HepG2 (cell line): Measurements from ENCODE around the gene MAPK9. TPM values are rescaled to one million over a fixed set of nuclear protein-coding genes. Genes with fewer than 3 reads are reported as not detected.

Experiments
- CENPT ChIP-seq: sonication (generic); formaldehyde crosslinking; IDR thresholded peaks from 2 replicates; pipeline ENCODE4 v1.8.0; 2022; ENCODE audit warnings: low read depth, mild to moderate bottlenecking, moderate library complexity, missing genetic modification reagents
- GABPA ChIP-seq, 2 experiments: IDR thresholded peaks; 2 replicates each; pipeline ENCODE4 v1.6.1; 2011 to 2016; ENCODE audit warnings: low read depth in 2 of 2, low read length in 1 of 2, missing biosample characterization in 1 of 2, missing genetic modification characterization in 1 of 2
- GZF1 ChIP-seq: sonication (generic); formaldehyde crosslinking; IDR thresholded peaks from 2 replicates; pipeline ENCODE4 v1.5.1; 2020; ENCODE audit warnings: mild to moderate bottlenecking, missing genetic modification reagents
- IRX3 ChIP-seq: sonication (generic); formaldehyde crosslinking; IDR thresholded peaks from 2 replicates; pipeline ENCODE4 v1.8.1; 2023; ENCODE audit warnings: mild to moderate bottlenecking, low read depth, missing genetic modification reagents, borderline replicate concordance
- JUND ChIP-seq: sonication (generic); formaldehyde crosslinking; IDR thresholded peaks from 2 replicates; pipeline ENCODE4 v1.8.0; 2022; ENCODE audit warnings: mild to moderate bottlenecking, missing genetic modification reagents
- MYC ChIP-seq: sonication (generic); formaldehyde crosslinking; IDR thresholded peaks from 2 replicates; pipeline ENCODE4 v1.9.0; 2021; ENCODE audit warnings: missing genetic modification reagents, borderline replicate concordance
- NFE2 ChIP-seq: sonication (generic); formaldehyde crosslinking; IDR thresholded peaks from 2 replicates; pipeline ENCODE4 v1.4.0; 2020; ENCODE audit warnings: missing genetic modification reagents
- THAP7 ChIP-seq: sonication (generic); formaldehyde crosslinking; IDR thresholded peaks from 2 replicates; pipeline ENCODE4 v1.8.1; 2023; ENCODE audit warnings: mild to moderate bottlenecking, missing genetic modification reagents
- ZNF709 ChIP-seq: sonication (generic); formaldehyde crosslinking; IDR thresholded peaks from 2 replicates; pipeline ENCODE4 v1.5.0; 2020; ENCODE audit warnings: mild to moderate bottlenecking, missing genetic modification reagents
- ZNF724P ChIP-seq: sonication (generic); formaldehyde crosslinking; IDR thresholded peaks from 2 replicates; pipeline ENCODE4 v1.8.0; 2022; ENCODE audit warnings: missing genetic modification reagents, borderline replicate concordance
- polyA plus RNA-seq, 8 experiments: library from polyadenylated mRNA; depleted of rRNA in 3 of 8; stranded (reverse) in 7 of 8; unstranded in 1 of 8; fragments of >200 nt; fragmentation: Illumina TruSeq in 4 of 8; extraction: Trizol in 4 of 8; gene quantifications; 2 replicates each; pipeline versions ENCODE4 v1.2.1 to v1.2.3, GENCODE V29; 2011 to 2016; ENCODE audit warnings: low read depth in 4 of 8, missing spikeins in 1 of 8, mixed read lengths in 1 of 8; ENCODE audit not compliant: insufficient read depth in 1 of 8
- total RNA-seq, 5 experiments: library from RNA; depleted of rRNA; stranded (reverse); fragments of >200 nt; fragmentation: Illumina TruSeq; extraction: Trizol; gene quantifications; 2 replicates each; pipeline ENCODE4 v1.2.3, GENCODE V29; 2016; ENCODE audit warnings: low read depth in 1 of 5
- TF ChIP-seq, protein P1 (sequence below): sonication (generic); formaldehyde crosslinking; IDR thresholded peaks from one replicate; pipeline ENCODE4 v1.5.1; 2020; ENCODE audit warnings: mild to moderate bottlenecking, missing genetic modification reagents; ENCODE audit errors: not compliant biosample characterization
- TF ChIP-seq, protein P2 (sequence below): sonication (generic); formaldehyde crosslinking; IDR thresholded peaks from 2 replicates; pipeline ENCODE4 v1.4.0; 2020; ENCODE audit warnings: missing genetic modification reagents

Gene MAPK9
- total and polyA plus RNA-seq, 2 of the 13 experiments (the other 11 are each of a cell fraction or from before 2014, with no cell fraction given) = 30.1 to 56.1 TPM

DNA sequence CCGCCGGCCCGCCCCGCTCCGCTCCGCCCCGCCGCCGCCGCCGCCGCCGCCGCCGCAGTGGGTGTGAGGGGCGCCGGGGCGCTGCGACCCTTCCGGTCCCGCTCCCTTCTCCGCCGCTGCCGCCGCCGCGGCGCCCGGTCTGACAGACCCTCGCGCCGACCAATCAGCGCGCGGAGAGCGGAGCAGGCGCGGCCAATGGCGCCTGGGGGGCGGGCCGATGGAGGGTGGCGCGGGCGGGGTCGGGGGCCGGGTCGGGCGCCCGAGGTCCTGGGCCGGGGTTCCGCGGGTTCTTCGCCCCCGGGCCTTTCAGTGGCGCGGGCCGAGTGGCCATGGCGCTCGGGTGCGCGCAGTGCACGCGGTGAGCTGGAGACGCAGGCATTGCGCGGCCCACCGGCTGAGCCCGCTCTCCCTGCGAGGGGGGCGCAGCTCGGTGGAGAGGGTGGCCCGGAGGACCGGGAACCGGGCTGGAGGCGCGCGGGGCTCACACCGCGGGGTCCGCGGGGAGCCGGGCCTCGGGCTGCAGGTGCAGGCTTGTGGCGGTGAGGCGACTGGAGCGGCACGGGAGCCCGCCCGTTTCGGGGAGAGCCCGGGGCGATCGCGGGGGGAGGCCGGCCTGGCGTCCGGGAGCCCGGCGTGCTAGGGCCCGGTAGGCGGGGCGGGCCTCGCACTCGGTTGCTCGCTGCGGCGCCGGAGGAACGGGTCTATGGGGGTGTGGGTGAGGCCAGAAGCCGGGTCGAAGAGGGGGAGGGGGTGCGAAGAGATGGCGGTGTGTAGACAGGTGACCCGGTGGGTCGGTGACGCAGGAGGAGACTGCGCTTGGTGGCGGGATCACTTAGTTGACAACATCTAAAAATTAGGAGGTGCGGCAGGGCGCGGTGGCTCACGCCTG is at the start of gene MAPK9 (continued):
- TF ChIP-seq, protein P1, sequence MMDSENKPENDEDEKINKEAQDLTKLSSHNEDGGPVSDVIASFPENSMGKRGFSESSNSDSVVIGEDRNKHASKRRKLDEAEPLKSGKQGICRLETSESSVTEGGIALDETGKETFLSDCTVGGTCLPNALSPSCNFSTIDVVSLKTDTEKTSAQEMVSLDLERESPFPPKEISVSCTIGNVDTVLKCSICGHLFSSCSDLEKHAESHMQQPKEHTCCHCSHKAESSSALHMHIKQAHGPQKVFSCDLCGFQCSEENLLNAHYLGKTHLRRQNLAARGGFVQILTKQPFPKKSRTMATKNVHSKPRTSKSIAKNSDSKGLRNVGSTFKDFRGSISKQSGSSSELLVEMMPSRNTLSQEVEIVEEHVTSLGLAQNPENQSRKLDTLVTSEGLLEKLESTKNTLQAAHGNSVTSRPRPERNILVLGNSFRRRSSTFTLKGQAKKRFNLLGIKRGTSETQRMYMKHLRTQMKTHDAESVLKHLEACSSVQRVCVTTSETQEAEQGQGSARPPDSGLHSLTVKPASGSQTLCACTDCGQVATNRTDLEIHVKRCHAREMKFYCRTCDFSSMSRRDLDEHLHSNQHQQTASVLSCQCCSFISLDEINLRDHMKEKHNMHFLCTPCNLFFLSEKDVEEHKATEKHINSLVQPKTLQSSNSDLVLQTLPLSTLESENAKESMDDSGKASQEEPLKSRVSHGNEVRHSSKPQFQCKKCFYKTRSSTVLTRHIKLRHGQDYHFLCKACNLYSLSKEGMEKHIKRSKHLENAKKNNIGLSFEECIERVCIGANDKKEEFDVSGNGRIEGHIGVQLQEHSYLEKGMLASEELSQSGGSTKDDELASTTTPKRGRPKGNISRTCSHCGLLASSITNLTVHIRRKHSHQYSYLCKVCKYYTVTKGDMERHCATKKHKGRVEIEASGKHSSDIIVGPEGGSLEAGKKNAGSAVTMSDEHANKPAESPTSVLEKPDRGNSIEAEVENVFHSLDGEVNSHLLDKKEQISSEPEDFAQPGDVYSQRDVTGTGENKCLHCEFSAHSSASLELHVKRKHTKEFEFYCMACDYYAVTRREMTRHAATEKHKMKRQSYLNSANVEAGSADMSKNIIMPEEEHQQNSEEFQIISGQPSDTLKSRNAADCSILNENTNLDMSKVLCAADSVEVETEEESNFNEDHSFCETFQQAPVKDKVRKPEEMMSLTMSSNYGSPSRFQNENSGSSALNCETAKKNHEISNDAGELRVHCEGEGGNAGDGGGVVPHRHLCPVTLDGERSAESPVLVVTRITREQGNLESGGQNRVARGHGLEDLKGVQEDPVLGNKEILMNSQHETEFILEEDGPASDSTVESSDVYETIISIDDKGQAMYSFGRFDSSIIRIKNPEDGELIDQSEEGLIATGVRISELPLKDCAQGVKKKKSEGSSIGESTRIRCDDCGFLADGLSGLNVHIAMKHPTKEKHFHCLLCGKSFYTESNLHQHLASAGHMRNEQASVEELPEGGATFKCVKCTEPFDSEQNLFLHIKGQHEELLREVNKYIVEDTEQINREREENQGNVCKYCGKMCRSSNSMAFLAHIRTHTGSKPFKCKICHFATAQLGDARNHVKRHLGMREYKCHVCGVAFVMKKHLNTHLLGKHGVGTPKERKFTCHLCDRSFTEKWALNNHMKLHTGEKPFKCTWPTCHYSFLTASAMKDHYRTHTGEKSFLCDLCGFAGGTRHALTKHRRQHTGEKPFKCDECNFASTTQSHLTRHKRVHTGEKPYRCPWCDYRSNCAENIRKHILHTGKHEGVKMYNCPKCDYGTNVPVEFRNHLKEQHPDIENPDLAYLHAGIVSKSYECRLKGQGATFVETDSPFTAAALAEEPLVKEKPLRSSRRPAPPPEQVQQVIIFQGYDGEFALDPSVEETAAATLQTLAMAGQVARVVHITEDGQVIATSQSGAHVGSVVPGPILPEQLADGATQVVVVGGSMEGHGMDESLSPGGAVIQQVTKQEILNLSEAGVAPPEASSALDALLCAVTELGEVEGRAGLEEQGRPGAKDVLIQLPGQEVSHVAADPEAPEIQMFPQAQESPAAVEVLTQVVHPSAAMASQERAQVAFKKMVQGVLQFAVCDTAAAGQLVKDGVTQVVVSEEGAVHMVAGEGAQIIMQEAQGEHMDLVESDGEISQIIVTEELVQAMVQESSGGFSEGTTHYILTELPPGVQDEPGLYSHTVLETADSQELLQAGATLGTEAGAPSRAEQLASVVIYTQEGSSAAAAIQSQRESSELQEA (CRISPR knock-in tag) = no peak
- TF ChIP-seq GABPA (IDR thresholded peaks at IDR 0.05; ENCODE audit: low read depth, low read length) (peak; percentile 45), GABPA (CRISPR knock-in tag; IDR thresholded peaks at IDR 0.05; ENCODE audit: low read depth) (no peak), CENPT (CRISPR knock-in tag) (no peak), ZNF724P (CRISPR knock-in tag) (no peak; the same call in 1 of the 2 replicates), ZNF709 (CRISPR knock-in tag) (peak; percentile 57; the same call in 1 of the 2 replicates), MYC (CRISPR knock-in tag) (0 out of 2 replicates have a peak, but pooled peaks have one; percentile 47), THAP7 (CRISPR knock-in tag) (no peak), IRX3 (CRISPR knock-in tag) (0 out of 2 replicates have a peak, but pooled peaks have one; percentile 42), JUND (CRISPR knock-in tag) (no peak), NFE2 (CRISPR knock-in tag) (no peak), GZF1 (CRISPR knock-in tag) (0 out of 2 replicates have a peak, but pooled peaks have one; percentile 28)
- TF ChIP-seq, protein P2, sequence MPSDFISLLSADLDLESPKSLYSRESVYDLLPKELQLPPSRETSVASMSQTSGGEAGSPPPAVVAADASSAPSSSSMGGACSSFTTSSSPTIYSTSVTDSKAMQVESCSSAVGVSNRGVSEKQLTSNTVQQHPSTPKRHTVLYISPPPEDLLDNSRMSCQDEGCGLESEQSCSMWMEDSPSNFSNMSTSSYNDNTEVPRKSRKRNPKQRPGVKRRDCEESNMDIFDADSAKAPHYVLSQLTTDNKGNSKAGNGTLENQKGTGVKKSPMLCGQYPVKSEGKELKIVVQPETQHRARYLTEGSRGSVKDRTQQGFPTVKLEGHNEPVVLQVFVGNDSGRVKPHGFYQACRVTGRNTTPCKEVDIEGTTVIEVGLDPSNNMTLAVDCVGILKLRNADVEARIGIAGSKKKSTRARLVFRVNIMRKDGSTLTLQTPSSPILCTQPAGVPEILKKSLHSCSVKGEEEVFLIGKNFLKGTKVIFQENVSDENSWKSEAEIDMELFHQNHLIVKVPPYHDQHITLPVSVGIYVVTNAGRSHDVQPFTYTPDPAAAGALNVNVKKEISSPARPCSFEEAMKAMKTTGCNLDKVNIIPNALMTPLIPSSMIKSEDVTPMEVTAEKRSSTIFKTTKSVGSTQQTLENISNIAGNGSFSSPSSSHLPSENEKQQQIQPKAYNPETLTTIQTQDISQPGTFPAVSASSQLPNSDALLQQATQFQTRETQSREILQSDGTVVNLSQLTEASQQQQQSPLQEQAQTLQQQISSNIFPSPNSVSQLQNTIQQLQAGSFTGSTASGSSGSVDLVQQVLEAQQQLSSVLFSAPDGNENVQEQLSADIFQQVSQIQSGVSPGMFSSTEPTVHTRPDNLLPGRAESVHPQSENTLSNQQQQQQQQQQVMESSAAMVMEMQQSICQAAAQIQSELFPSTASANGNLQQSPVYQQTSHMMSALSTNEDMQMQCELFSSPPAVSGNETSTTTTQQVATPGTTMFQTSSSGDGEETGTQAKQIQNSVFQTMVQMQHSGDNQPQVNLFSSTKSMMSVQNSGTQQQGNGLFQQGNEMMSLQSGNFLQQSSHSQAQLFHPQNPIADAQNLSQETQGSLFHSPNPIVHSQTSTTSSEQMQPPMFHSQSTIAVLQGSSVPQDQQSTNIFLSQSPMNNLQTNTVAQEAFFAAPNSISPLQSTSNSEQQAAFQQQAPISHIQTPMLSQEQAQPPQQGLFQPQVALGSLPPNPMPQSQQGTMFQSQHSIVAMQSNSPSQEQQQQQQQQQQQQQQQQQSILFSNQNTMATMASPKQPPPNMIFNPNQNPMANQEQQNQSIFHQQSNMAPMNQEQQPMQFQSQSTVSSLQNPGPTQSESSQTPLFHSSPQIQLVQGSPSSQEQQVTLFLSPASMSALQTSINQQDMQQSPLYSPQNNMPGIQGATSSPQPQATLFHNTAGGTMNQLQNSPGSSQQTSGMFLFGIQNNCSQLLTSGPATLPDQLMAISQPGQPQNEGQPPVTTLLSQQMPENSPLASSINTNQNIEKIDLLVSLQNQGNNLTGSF (CRISPR knock-in tag) = 0 out of 2 replicates have a peak, but pooled peaks have one; percentile 34
